SK-N-SH (cell line): ENCODE data around the gene CADPS2.

Experiments
- FOSL2 ChIP-seq: IDR thresholded peaks from 2 replicates; pipeline ENCODE4 v1.4.0; 2012; ENCODE audit warnings: low read depth, mild to moderate bottlenecking, moderate library complexity, borderline replicate concordance
- TF ChIP-seq, protein P1 (sequence below): IDR thresholded peaks from 2 replicates; pipeline ENCODE4 v1.4.0; 2012; ENCODE audit warnings: low read depth, borderline replicate concordance
- TF ChIP-seq, protein P2 (sequence below): fragments of 150-350 bp; IDR thresholded peaks from 2 replicates; pipeline ENCODE4 v1.6.1; 2017; ENCODE audit warnings: antibody characterized with exemption, low read length, low read depth, borderline replicate concordance
- TF ChIP-seq, protein P3 (sequence below): fragments of 200-600 bp; sonication (generic); IDR thresholded peaks from 2 replicates; pipeline ENCODE4 v1.6.1; 2017; ENCODE audit warnings: antibody characterized with exemption, mild to moderate bottlenecking, moderate library complexity

DNA sequence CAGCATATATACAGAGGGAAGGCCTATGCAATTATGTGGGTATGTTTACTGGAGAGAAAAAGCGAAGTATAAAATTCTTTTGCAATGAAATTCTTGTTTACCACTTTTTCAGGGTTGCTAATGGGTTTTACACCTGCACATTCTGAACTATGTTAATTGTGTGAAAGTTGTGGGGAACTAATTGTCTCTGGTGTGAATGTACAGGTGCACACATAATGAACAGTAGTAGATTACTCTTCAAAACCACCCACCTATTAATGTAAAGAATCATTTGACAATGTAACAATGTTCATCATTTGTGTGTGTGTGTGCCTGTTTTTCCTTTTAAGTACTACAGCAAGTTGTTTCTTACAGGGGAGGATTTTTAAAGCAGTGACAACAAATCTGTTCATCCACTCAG is 501.7 kb downstream of the CADPS2 start:
- TF ChIP-seq, protein P1, sequence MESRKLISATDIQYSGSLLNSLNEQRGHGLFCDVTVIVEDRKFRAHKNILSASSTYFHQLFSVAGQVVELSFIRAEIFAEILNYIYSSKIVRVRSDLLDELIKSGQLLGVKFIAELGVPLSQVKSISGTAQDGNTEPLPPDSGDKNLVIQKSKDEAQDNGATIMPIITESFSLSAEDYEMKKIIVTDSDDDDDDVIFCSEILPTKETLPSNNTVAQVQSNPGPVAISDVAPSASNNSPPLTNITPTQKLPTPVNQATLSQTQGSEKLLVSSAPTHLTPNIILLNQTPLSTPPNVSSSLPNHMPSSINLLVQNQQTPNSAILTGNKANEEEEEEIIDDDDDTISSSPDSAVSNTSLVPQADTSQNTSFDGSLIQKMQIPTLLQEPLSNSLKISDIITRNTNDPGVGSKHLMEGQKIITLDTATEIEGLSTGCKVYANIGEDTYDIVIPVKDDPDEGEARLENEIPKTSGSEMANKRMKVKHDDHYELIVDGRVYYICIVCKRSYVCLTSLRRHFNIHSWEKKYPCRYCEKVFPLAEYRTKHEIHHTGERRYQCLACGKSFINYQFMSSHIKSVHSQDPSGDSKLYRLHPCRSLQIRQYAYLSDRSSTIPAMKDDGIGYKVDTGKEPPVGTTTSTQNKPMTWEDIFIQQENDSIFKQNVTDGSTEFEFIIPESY, result no peak
- TF ChIP-seq, protein P2, sequence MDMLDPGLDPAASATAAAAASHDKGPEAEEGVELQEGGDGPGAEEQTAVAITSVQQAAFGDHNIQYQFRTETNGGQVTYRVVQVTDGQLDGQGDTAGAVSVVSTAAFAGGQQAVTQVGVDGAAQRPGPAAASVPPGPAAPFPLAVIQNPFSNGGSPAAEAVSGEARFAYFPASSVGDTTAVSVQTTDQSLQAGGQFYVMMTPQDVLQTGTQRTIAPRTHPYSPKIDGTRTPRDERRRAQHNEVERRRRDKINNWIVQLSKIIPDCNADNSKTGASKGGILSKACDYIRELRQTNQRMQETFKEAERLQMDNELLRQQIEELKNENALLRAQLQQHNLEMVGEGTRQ, result no peak
- TF ChIP-seq, protein P3, sequence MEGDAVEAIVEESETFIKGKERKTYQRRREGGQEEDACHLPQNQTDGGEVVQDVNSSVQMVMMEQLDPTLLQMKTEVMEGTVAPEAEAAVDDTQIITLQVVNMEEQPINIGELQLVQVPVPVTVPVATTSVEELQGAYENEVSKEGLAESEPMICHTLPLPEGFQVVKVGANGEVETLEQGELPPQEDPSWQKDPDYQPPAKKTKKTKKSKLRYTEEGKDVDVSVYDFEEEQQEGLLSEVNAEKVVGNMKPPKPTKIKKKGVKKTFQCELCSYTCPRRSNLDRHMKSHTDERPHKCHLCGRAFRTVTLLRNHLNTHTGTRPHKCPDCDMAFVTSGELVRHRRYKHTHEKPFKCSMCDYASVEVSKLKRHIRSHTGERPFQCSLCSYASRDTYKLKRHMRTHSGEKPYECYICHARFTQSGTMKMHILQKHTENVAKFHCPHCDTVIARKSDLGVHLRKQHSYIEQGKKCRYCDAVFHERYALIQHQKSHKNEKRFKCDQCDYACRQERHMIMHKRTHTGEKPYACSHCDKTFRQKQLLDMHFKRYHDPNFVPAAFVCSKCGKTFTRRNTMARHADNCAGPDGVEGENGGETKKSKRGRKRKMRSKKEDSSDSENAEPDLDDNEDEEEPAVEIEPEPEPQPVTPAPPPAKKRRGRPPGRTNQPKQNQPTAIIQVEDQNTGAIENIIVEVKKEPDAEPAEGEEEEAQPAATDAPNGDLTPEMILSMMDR, result no peak
- no peak for TF ChIP-seq FOSL2
